AG04450 (cell line): ENCODE data around the gene NPEPL1. TPM values are rescaled to one million over a fixed set of nuclear protein-coding genes. Genes with fewer than 3 reads are reported as not detected.

Experiments
- CTCF ChIA-PET: fragments of 300-600, 350-600 bp; formaldehyde crosslinking; extraction: SDS; loops from one replicate; lab custom pipeline; 2022; ENCODE audit warnings: antibody characterized with exemption, inconsistent platforms; lab: Charles Lee
- POLR2A ChIA-PET: fragments of 350-600 bp; formaldehyde crosslinking; extraction: SDS; loops from one replicate; lab custom pipeline; 2021; ENCODE audit warnings: antibody characterized with exemption, inconsistent platforms; lab: Yijun Ruan, JAX
- DNase-seq: peaks from one replicate; pipeline ENCODE4 v3.0.0-alpha.2; 2011; ENCODE audit warnings: low read depth, low spot score
- H3K27ac ChIP-seq: one replicate; pipeline ENCODE4 v1.5.1; 2012; ENCODE audit warnings: low read depth, low read length, control low read depth
- H3K27me3 ChIP-seq: one replicate; pipeline ENCODE4 v1.6.0; 2012; ENCODE audit warnings: low read length; ENCODE audit not compliant: control insufficient read depth, insufficient read depth
- H3K4me3 ChIP-seq: 2 replicates; pipeline ENCODE4 v1.5.1; 2011; ENCODE audit warnings: mild to moderate bottlenecking, low read depth, low read length, control low read depth
- H3K9me3 ChIP-seq: 2 replicates; pipeline ENCODE4 v1.5.1; 2012; ENCODE audit warnings: low read length; ENCODE audit not compliant: control insufficient read depth, insufficient read depth
- polyA plus RNA-seq: library from polyadenylated mRNA; depleted of rRNA; stranded (reverse); fragments of >200 nt; gene quantifications from 2 replicates; pipeline ENCODE4 v1.2.3, GENCODE V29; 2011
- TF ChIP-seq, protein P1 (sequence below): IDR thresholded peaks from 2 replicates; pipeline ENCODE4 v1.5.1; 2011; ENCODE audit warnings: low read depth, low read length, control low read depth, inconsistent platforms

Gene NPEPL1
- polyA plus RNA-seq, 1 experiment: 3.6 TPM

GRCh38 chr20:58696411-58696961 is 3.9 kb downstream of the NPEPL1 start:
- no peak for DNase-seq

DNA sequence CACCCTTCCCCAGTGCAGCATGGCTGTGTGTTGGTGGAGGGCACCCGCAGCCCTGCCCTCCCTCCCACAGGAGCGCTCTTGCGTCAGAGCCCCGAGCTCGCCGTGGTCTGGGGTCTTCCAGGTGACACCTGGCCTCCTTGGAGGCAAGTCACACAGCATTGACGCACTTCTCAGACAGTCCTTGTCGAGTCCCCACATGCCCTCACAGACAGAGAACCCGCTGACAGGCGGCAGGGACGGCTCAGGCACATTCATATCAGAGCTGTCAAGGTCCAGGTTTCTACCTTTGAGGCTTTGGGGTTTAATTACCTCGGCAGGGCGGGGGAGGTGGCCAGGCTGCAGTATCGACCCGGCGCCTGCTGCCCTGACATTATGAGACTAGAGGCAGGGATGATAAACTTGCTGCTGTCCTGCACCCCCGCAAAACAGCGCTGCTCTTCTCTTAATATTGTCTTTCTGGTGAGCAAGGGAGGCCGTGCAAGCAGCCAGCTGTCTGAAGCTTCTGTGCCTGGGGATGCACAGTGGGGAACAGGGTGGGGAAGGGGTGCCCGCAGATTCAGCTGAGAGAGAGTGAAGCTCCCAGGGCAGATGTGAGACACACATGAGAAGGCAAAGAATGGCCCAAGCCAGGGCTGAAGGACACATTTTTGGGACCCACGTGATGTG is 4.7 kb downstream of the NPEPL1 start:
- Histone ChIP-seq H3K27ac (no peak overlapping the region), H3K9me3 (peaks cover 6% of the 10 kb centered on the region; the same call in 1 of the 2 replicates), H3K4me3 (no peak overlapping the region), H3K27me3 (no peaks in the 10 kb centered on the region)
- TF ChIP-seq, protein P1, sequence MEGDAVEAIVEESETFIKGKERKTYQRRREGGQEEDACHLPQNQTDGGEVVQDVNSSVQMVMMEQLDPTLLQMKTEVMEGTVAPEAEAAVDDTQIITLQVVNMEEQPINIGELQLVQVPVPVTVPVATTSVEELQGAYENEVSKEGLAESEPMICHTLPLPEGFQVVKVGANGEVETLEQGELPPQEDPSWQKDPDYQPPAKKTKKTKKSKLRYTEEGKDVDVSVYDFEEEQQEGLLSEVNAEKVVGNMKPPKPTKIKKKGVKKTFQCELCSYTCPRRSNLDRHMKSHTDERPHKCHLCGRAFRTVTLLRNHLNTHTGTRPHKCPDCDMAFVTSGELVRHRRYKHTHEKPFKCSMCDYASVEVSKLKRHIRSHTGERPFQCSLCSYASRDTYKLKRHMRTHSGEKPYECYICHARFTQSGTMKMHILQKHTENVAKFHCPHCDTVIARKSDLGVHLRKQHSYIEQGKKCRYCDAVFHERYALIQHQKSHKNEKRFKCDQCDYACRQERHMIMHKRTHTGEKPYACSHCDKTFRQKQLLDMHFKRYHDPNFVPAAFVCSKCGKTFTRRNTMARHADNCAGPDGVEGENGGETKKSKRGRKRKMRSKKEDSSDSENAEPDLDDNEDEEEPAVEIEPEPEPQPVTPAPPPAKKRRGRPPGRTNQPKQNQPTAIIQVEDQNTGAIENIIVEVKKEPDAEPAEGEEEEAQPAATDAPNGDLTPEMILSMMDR: no peak
- ChIA-PET POLR2A (no interaction called here), CTCF (no interaction called here)
- DNase-seq: no peak

More at GRCh38 chr20:58696411-58696961, 3.9 kb downstream of the NPEPL1 start:
- CTCF ChIA-PET: no interaction called here
- H3K9me3 ChIP-seq: peaks cover 6% of the 10 kb centered on the region; the same call in 1 of the 2 replicates
- H3K27me3 ChIP-seq: no peaks in the 10 kb centered on the region
- POLR2A ChIA-PET: no interaction called here
- no peak overlapping the region for H3K4me3 ChIP-seq
- no peak overlapping the region for H3K27ac ChIP-seq
- TF ChIP-seq, protein P1: no peak

DNA sequence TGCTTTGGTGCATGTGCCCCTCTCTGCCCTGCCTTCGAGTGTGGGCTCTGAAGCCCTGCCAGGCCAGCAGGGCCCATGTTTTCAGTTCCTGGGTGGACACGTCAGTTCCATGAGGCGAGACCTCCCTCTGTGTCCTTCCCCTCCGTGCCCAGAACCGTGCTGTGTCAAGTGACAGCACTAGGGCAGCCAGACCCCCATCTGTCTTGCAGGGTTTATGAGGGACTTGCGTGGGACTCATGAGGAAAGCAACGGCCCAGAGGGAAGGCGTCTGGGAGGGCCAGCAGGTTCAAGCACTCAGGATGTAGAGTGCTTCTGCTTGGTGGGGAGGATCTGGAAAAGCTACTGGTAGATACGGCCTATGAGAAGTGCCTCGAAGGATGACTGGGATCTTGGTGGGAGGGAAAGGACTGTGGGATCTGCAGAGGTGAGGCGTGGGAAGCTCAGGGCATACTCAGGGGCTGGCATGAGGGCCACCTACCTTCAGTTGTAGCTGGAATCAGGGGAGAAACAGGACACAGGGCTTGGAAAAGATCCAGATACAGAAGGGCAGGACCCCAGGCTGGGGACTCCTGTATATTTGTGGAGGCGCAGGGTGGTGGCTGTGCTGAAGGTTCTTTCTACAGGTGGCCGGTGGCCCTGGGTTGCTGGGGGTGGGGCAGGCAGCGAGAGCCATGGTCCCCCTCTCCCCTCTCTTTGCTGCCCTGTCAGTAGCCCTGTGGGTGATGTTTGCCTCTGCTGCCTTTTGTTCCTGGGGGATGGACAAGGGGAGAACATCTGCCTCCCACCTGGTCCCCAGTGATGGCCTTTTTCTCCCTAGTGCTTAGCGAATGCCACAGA is 5.5 kb downstream of the NPEPL1 start:
- ChIA-PET POLR2A (no interaction called here), CTCF (no interaction called here)
- Histone ChIP-seq H3K27ac (no peak overlapping the region), H3K9me3 (peaks cover 6% of the 10 kb centered on the region; the same call in 1 of the 2 replicates), H3K27me3 (no peaks in the 10 kb centered on the region), H3K4me3 (no peak overlapping the region)
- no peak for DNase-seq
- TF ChIP-seq, protein P1: no peak

DNA sequence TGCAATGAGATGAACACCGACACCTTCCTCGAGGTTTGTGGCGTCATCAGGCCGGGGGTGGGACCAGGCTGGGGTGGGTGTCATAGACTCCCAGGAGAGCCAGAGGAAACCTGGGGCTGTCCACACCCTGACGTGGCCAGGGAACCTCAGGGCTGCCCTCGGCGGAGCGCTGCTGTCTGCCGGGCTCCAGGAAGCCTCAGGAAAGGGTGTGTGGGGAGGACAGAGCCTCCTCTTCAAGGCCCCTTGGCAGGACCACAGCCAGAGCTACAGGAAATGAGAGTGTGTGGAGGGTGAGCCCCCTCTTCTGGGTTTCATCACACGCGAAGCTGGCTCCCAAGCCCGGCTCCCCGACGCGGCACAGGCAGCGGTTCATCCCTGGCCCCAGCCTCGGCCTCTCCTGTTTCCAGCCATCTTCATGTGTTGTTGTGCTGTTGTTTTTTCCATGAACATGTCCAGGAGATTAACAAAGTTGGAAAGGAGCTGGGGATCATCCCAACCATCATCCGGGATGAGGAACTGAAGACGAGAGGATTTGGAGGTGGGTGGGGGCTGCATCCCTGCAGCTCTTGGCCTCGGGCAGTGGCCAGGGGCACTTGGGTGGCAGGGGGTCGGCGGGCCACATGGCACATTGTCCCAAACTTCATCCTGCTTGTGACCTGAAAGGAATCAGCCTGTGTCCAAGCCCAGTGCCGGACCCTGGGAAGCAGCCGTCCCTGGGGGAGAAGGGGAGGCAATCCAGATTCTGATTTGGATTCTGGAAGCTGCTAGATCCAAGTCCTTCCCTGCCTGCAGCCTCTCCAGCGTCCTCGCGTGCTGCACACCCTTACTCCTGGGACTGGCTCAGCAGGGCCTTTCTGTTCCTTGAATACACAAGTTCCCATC is 6.4 kb downstream of the NPEPL1 start:
- TF ChIP-seq, protein P1: no peak
- Histone ChIP-seq H3K27me3 (no peaks in the 10 kb centered on the region), H3K4me3 (no peak overlapping the region), H3K9me3 (peaks cover 10% of the 10 kb centered on the region; the same call in 1 of the 2 replicates), H3K27ac (no peak overlapping the region)
- ChIA-PET POLR2A (no interaction called here), CTCF (interaction anchor here (0.5 kb wide), 1 partner anchor 432 kb away, joined by 4 read pairs; no protein-coding TSS in a partner anchor)
- DNase-seq: no peak
